ENCODE results near the gene SNAPC3. TPM values are rescaled to one million over a fixed set of nuclear protein-coding genes. Genes with fewer than 3 reads are reported as not detected.

SNAPC3 gene
- polyA plus RNA-seq, 1 experiment: 12.5 TPM

DNA sequence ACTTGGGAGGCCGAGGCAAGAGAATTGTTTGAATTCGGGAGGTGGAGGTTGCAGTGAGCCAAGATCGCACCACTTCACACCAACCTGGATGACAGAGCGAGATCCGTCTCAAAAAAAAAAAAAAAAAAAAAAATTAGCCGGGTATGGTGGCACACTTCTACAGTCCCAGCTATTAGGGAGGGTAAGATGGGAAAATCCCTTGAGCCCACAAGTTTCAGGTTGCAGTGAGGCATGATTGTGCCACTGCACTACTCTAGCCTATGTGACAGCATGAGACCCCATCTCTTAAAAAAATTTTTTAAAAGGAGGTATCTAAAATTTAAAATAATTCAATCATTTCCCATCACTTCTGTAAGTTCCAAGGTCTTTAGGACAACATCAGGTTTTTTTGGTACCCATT lies 62.1 kb downstream of the SNAPC3 start:
- no peaks in the 10 kb centered on the region for H3K27me3 ChIP-seq (ENCODE audit: control insufficient read depth, insufficient read depth, low read length)
- peaks cover 2% of the 10 kb centered on the region; the same call in 1 of the 2 replicates for H3K36me3 ChIP-seq (ENCODE audit: control insufficient read depth, insufficient read depth, low read length)
- DNase-seq (ENCODE audit: low read depth): no peak
- H3K4me3 ChIP-seq (ENCODE audit: low read depth, low read length): no peak overlapping the region
- CTCF ChIA-PET: interaction anchor here (0.6 to 2.3 kb wide), 4 partner anchors 9 to 265 kb away, joined by 3 to 10 read pairs (median 4); no protein-coding TSS in a partner anchor
- POLR2A ChIA-PET: no interaction called here
- TF ChIP-seq, protein P1, sequence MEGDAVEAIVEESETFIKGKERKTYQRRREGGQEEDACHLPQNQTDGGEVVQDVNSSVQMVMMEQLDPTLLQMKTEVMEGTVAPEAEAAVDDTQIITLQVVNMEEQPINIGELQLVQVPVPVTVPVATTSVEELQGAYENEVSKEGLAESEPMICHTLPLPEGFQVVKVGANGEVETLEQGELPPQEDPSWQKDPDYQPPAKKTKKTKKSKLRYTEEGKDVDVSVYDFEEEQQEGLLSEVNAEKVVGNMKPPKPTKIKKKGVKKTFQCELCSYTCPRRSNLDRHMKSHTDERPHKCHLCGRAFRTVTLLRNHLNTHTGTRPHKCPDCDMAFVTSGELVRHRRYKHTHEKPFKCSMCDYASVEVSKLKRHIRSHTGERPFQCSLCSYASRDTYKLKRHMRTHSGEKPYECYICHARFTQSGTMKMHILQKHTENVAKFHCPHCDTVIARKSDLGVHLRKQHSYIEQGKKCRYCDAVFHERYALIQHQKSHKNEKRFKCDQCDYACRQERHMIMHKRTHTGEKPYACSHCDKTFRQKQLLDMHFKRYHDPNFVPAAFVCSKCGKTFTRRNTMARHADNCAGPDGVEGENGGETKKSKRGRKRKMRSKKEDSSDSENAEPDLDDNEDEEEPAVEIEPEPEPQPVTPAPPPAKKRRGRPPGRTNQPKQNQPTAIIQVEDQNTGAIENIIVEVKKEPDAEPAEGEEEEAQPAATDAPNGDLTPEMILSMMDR (IDR thresholded peaks at IDR 0.05; ENCODE audit: insufficient read depth, low read depth, low read length): no peak

DNA sequence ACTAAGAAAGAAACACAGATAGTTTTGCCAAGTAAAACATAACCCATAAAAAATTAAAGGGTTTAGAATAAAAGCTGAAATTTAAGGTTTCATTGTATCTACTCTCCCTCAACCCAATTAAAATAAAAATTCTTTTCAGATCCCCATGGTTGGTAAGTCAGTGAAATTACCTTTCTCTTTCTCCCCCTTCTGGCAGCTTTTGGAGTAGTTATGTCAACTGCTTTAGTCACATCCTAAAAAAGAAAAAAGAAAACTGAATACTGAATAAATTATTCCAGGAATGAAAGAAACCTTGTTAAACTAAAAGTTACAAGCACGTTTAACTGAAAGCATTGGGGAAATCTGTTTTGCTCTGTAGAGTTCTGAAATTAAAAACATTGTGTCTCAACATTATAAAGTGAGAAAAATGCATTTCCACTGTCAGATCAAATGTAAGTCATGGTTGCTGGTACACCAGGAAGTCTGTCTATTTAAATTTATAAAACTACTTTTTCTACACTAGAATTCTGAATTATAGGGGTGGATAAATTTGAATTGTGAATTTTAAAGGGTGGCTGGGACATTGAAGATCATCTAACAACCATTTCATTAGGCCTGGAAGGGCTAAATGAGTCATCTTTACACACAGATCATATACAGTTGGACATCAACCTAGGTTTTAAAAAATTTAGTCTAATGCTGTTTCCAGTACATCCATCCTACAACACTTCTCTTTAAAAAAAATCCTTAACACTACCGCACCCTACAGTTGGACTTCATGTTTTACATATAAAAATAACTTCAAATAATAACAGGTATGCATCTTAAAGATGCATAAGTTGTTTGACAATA lies 63.4 kb downstream of the SNAPC3 start:
- H3K4me3 ChIP-seq (ENCODE audit: low read depth, low read length): no peak overlapping the region
- H3K27me3 ChIP-seq (ENCODE audit: control insufficient read depth, insufficient read depth, low read length): no peaks in the 10 kb centered on the region
- POLR2A ChIA-PET: no interaction called here
- H3K36me3 ChIP-seq (ENCODE audit: control insufficient read depth, insufficient read depth, low read length): peaks cover 2% of the 10 kb centered on the region; the same call in 1 of the 2 replicates
- no peak for DNase-seq (ENCODE audit: low read depth)
- TF ChIP-seq, protein P1 (IDR thresholded peaks at IDR 0.05; ENCODE audit: insufficient read depth, low read depth, low read length): peak; percentile 62
- CTCF ChIA-PET: interaction anchor here (2.3 kb wide), 1 partner anchor 10 kb away, joined by 10 read pairs; no protein-coding TSS in a partner anchor

DNA sequence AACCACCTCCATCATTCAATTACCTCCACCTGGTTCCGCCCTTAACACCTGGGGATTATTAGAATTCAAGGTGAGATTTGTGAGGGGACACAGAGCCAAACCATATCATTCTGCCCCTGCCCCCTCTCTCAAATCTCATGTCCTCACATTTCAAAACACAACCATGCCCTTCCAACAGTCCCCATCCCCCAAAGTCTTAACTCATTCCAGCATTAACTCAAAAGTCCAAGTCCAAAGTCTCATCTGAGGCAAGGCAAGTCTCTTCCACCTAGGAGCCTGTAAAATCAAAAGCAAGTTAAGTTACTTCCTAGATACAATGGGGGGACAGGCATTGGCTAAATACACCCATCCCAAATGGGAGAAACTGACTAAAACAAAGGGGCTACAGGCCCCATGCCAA lies 69.3 kb downstream of the SNAPC3 start:
- Histone ChIP-seq H3K36me3 (ENCODE audit: control insufficient read depth, insufficient read depth, low read length) (no peaks in the 10 kb centered on the region), H3K27me3 (ENCODE audit: control insufficient read depth, insufficient read depth, low read length) (no peaks in the 10 kb centered on the region), H3K4me3 (ENCODE audit: low read depth, low read length) (no peak overlapping the region)
- CTCF ChIA-PET: no interaction called here
- TF ChIP-seq, protein P1 (IDR thresholded peaks at IDR 0.05; ENCODE audit: insufficient read depth, low read depth, low read length): no peak
- POLR2A ChIA-PET: no interaction called here
- no peak for DNase-seq (ENCODE audit: low read depth)

DNA sequence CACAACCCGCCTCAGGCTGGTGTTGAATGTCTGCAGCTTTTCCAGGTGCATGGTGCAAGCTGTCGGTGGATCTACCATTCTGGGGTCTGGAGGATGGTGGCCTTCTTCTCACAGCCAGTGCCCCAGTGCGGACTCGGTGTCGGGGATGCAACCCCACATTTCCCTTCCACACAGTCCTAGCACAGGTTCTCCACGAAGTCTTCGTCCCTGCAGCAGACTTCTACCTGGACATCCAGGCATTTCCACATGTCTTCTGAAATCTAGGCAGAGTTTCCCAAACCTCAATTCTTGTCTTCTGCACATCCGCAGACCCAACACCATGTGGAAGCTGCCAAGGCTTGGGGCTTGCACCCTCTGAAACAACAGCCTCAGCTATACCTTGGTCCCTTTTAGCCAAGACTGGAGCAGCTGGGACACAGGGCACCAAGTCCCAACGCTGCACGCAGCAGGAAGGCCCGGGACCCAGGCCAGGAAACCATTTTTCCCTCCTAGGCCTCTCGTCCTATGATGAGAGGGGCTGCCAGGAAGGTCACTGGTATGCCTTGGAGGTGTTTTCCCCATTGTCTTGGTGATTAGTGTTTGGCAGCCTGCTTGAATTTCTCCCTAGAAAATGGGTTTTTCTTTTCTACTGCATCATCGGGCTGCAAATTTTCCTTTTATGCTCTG lies 69.9 kb downstream of the SNAPC3 start:
- Histone ChIP-seq H3K27me3 (ENCODE audit: control insufficient read depth, insufficient read depth, low read length) (no peaks in the 10 kb centered on the region), H3K4me3 (ENCODE audit: low read depth, low read length) (no peak overlapping the region), H3K36me3 (ENCODE audit: control insufficient read depth, insufficient read depth, low read length) (no peaks in the 10 kb centered on the region)
- POLR2A ChIA-PET: no interaction called here
- CTCF ChIA-PET: no interaction called here
- no peak for DNase-seq (ENCODE audit: low read depth)
- TF ChIP-seq, protein P1 (IDR thresholded peaks at IDR 0.05; ENCODE audit: insufficient read depth, low read depth, low read length): no peak

DNA sequence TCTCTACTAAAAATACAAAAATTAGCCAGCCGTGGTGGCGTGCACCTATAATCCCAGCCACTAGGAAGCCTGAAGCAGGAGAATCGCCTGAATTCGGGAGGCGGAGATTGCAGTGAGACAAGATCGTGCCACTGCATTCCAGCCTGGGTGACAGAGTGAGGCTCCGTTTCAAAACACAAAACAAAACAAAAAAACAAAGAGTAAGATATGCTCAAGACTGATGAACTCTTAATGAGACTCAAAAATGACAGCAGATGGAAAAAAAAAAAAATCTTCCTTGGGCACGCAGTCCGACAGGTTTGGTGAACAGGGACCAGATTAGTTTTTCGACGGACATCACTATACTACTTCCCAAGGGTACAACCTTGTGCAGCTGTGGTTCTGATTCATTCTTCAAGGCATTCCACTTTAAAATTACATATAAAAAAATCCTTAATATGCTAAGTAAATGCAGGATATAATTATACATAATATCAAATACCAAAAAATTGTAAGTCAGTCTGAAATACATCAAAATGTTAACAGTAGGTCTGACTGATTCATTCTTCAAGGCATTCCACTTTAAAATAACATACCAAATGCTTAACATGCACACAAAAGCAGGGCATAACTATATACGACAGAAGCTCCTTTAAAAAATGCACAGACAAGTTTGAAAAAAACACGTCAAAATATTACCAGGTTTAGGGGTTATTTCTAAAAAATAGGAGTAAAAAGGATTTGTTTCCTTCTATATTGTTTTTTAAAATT lies 75.7 kb downstream of the SNAPC3 start:
- peaks cover 2% of the 10 kb centered on the region; the same call in 1 of the 2 replicates for H3K36me3 ChIP-seq (ENCODE audit: control insufficient read depth, insufficient read depth, low read length)
- no peaks in the 10 kb centered on the region for H3K27me3 ChIP-seq (ENCODE audit: control insufficient read depth, insufficient read depth, low read length)
- CTCF ChIA-PET: no interaction called here
- TF ChIP-seq, protein P1 (IDR thresholded peaks at IDR 0.05; ENCODE audit: insufficient read depth, low read depth, low read length): no peak
- H3K4me3 ChIP-seq (ENCODE audit: low read depth, low read length): no peak overlapping the region
- DNase-seq (ENCODE audit: low read depth): no peak
- POLR2A ChIA-PET: no interaction called here

Measured in BJ (cell line).